HAP-1 (cell line): Measurements from ENCODE around the gene PTPRD.
A peak's percentile ranks its signal among the peaks of the same experiment; 100 is the strongest.

Source experiments
- DNase-seq, 2 experiments: peaks; one replicate each; pipeline ENCODE4 v3.0.0-alpha.2; 2016 to 2020; ENCODE audit warnings: low spot score in 2 of 2
- H3K27me3 ChIP-seq: fragments of 250-450 bp; sonication (Bioruptor Pico); 2 replicates; pipeline ENCODE4 v1.5.1; 2020; ENCODE audit warnings: low read depth, mild to moderate bottlenecking, moderate library complexity
- H3K36me3 ChIP-seq: fragments of 250-450 bp; sonication (Bioruptor Pico); replicated peaks from 2 replicates; pipeline ENCODE4 v1.5.1; 2020; ENCODE audit warnings: mild to moderate bottlenecking
- H3K4me1 ChIP-seq: fragments of 250-450 bp; sonication (Bioruptor Pico); 2 replicates; pipeline ENCODE4 v1.5.1; 2020; ENCODE audit warnings: mild to moderate bottlenecking
- H3K4me3 ChIP-seq: fragments of 250-450 bp; sonication (Bioruptor Pico); 2 replicates; pipeline ENCODE4 v1.5.1; 2020; ENCODE audit warnings: mild to moderate bottlenecking, moderate library complexity
- H3K9me3 ChIP-seq: fragments of 250-450 bp; sonication (Bioruptor Pico); 2 replicates; pipeline ENCODE4 v1.5.1; 2020; ENCODE audit warnings: mild to moderate bottlenecking, moderate library complexity
- in situ Hi-C: fragments of 300-500 bp; cut with MboI; formaldehyde crosslinking; loops from 3 replicates; pipeline ENCODE4 v1.14.3; 2020; ENCODE audit warnings: low sequenced_read_pairs, inconsistent platforms, mixed read lengths

Gene PTPRD

DNA sequence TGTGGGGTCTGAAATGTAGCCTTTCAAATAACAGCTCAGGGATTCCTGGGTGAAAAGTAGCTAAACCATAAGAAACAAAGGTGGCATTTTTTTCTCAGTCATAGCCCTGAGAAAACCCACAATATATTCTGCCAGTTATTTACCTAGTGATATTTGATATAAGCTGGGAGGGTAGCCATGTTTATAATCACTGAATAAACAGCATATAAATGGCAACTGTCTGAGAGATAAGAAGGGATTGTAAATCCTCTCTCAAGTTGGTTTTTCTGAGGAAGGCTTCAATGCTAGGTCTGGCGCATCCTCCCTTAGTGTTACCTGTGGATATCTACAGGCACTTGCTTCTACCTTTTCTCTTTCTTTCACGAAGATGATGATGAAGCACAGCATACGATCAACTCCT is 1732.7 kb downstream of the PTPRD start:
- peaks cover 6% of the 10 kb centered on the region; the same call in 1 of the 2 replicates for H3K4me1 ChIP-seq
- DNase-seq, result no peak
- no peaks in the 10 kb centered on the region for H3K36me3 ChIP-seq
- in situ Hi-C loops, result no loop called here
- H3K27me3 ChIP-seq, result no peaks in the 10 kb centered on the region
- H3K9me3 ChIP-seq, result no peaks in the 10 kb centered on the region
- no peak overlapping the region for H3K4me3 ChIP-seq

- Histone ChIP-seq H3K4me3 (no peak overlapping the region), H3K9me3 (no peaks in the 10 kb centered on the region), H3K36me3 (no peaks in the 10 kb centered on the region), H3K27me3 (no peaks in the 10 kb centered on the region), H3K4me1 (peaks cover 6% of the 10 kb centered on the region; the same call in 1 of the 2 replicates)
- in situ Hi-C loops, result no loop called here
- DNase-seq, result no peak
These were observed 1733.5 kb downstream of the PTPRD start for GRCh38 chr9:8879284-8879683.

- Histone ChIP-seq H3K27me3 (no peaks in the 10 kb centered on the region), H3K4me1 (peaks cover 6% of the 10 kb centered on the region), H3K36me3 (no peaks in the 10 kb centered on the region), H3K4me3 (no peak overlapping the region), H3K9me3 (no peaks in the 10 kb centered on the region)
- in situ Hi-C loops, result no loop called here
- no peak for DNase-seq
These were observed 1734.9 kb downstream of the PTPRD start for GRCh38 chr9:8877753-8878494.

DNA sequence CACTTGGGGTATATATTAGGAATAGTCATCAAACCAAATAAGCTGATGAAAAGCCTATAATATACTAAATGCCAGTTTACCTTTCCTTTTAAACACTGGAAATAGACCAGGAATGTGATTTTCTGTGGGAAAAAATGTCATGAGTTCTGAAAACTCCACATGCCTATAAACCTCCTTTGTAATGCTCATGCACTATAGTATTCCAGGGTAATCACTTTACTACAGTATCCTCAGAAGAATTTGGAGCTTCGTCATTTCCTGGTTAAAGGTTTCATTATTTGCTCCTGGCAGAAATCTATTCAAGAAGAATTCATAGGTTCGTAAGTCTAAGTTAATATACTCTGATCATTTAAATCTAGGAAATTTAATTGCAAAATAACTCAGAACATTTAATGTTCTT is 1736.5 kb downstream of the PTPRD start:
- DNase-seq, result peak in 1 of 2 experiments; percentile 63
- Histone ChIP-seq H3K27me3 (no peaks in the 10 kb centered on the region), H3K4me1 (peaks cover 6% of the 10 kb centered on the region), H3K36me3 (no peaks in the 10 kb centered on the region), H3K9me3 (no peaks in the 10 kb centered on the region), H3K4me3 (no peak overlapping the region)
- in situ Hi-C loops, result no loop called here

DNA sequence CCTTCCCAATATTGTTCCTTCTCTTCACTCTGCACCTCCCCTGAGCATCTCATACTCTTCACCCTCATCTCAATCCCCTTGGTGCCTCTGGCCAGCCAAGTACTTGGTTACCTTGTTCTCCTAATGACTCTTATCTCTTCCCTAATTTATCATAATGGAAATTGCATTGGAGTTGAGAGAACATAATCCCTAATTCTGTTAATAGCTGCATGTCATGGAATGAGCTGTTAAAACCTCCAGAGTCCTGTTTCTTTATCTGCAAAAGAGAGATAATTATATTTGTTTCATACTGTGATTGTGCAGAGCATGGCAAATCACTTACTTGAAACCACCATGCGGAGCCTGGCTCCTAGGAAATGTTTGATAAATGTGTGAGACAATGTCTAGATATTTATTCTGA is 1738.3 kb downstream of the PTPRD start:
- Histone ChIP-seq H3K4me3 (no peak overlapping the region), H3K9me3 (no peaks in the 10 kb centered on the region), H3K27me3 (no peaks in the 10 kb centered on the region), H3K4me1 (peaks cover 6% of the 10 kb centered on the region), H3K36me3 (no peaks in the 10 kb centered on the region)
- in situ Hi-C loops, result no loop called here
- DNase-seq, result no peak

- no peak for DNase-seq
- Histone ChIP-seq H3K4me1 (peaks cover 9% of the 10 kb centered on the region), H3K9me3 (no peaks in the 10 kb centered on the region), H3K4me3 (no peak overlapping the region), H3K36me3 (no peaks in the 10 kb centered on the region), H3K27me3 (no peaks in the 10 kb centered on the region)
- in situ Hi-C loops, result no loop called here
These were observed 1740.0 kb downstream of the PTPRD start for GRCh38 chr9:8872802-8873201.

DNA sequence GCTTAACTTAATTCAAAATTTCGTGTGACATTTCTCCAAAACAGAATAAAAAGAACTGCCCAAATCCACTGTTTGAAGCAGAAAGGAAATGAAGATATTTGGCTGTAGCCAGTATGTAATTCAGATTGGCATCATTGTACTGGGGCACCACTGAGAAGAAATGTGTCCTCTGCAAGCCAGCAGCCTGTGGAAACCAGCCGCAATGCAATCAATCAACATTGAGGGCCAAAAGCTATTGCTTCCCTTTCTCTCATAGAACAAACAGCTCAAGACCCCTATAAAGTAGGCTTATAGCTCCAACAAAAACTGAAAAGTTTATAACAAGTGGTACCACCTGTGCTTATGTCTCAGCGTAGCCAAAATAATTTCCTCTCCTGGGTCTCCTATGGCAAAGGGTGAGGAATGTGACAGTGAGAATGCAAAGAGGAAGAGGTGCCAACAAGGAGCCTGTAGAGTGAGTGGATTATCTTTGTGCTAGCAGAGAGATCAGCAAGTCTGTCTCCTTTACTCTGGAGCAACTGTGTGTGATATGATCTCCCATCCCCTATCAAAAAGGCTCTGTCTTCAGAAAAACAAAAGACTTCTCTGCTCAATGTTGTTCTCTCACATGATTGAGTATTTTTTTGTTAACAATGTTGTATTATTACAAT is 1740.9 kb downstream of the PTPRD start:
- no peak for DNase-seq
- in situ Hi-C loops, result no loop called here
- H3K36me3 ChIP-seq, result no peaks in the 10 kb centered on the region
- H3K4me1 ChIP-seq, result peaks cover 13% of the 10 kb centered on the region
- H3K9me3 ChIP-seq, result no peaks in the 10 kb centered on the region
- no peak overlapping the region for H3K4me3 ChIP-seq
- no peaks in the 10 kb centered on the region for H3K27me3 ChIP-seq

DNA sequence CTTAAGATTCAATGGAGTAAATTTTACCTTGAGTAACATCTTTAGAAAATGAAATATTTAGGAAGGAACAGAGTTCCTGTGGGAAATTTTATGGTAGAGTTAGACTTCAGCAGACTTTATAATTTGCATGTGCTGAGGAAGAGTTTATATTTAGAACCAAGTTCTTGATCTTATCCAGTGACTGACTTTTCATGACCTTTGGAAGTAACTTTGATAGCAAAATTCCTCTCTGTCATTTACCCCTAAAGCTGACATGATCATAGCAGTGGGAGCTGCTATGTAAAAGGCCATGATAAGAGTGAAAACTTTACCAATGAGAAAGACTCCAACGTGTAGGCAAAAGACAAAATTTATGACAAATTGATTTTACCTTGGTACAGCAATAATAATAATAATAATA is 1741.4 kb downstream of the PTPRD start:
- H3K36me3 ChIP-seq, result no peaks in the 10 kb centered on the region
- no peaks in the 10 kb centered on the region for H3K9me3 ChIP-seq
- no peak for DNase-seq
- in situ Hi-C loops, result no loop called here
- H3K27me3 ChIP-seq, result no peaks in the 10 kb centered on the region
- no peak overlapping the region for H3K4me3 ChIP-seq
- H3K4me1 ChIP-seq, result peaks cover 12% of the 10 kb centered on the region

DNA sequence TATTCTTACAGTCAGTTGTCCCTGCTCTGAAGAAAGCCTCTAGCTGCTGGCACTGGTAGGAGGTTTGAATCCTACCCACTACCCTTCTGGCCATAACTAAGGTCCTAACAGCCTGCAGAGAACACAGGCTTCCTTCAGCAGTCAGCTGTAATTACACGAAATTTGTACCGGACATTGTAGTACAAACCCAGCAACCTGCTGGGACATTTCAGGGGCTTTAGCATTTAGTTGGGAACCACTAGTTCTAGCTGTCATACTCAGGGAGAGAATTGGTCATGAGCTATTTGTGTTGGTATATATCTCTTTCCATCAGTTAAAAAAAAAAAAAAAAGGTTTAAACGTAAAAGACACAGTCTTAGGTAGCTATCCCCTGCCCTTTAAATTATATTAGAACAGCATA is 1743.0 kb downstream of the PTPRD start:
- Histone ChIP-seq H3K4me3 (no peak overlapping the region), H3K36me3 (no peaks in the 10 kb centered on the region), H3K27me3 (no peaks in the 10 kb centered on the region), H3K4me1 (peaks cover 9% of the 10 kb centered on the region; the same call in 1 of the 2 replicates), H3K9me3 (no peaks in the 10 kb centered on the region)
- in situ Hi-C loops, result loop anchor here (10.0 kb wide), 1 partner anchor 345 kb away; no protein-coding TSS in a partner anchor
- DNase-seq, result no peak

GRCh38 chr9:8868632-8869031 is 1744.2 kb downstream of the PTPRD start:
- in situ Hi-C loops, result loop anchor here (10.0 kb wide), 1 partner anchor 344 kb away; no protein-coding TSS in a partner anchor
- H3K4me3 ChIP-seq, result no peak overlapping the region

GRCh38 chr9:8867148-8867547 is 1745.7 kb downstream of the PTPRD start:
- H3K4me1 ChIP-seq, result peaks cover 11% of the 10 kb centered on the region; the same call in 1 of the 2 replicates
- DNase-seq, result peak in 1 of 2 experiments; percentile 9

More at GRCh38 chr9:8868632-8869031, 1744.2 kb downstream of the PTPRD start:
- Histone ChIP-seq H3K9me3 (no peaks in the 10 kb centered on the region), H3K4me1 (peaks cover 11% of the 10 kb centered on the region; the same call in 1 of the 2 replicates), H3K36me3 (no peaks in the 10 kb centered on the region), H3K27me3 (no peaks in the 10 kb centered on the region)
- DNase-seq, result peak; percentile 25 to 38

GRCh38 chr9:8864545-8864896 is 1748.3 kb downstream of the PTPRD start:
- in situ Hi-C loops, result loop anchor here (10.0 kb wide), 1 partner anchor 340 kb away; no protein-coding TSS in a partner anchor
- Histone ChIP-seq H3K36me3 (no peaks in the 10 kb centered on the region), H3K9me3 (no peaks in the 10 kb centered on the region), H3K27me3 (no peaks in the 10 kb centered on the region), H3K4me1 (peaks cover 11% of the 10 kb centered on the region; the same call in 1 of the 2 replicates), H3K4me3 (no peak overlapping the region)
- DNase-seq, result no peak

More at GRCh38 chr9:8867148-8867547, 1745.7 kb downstream of the PTPRD start:
- H3K36me3 ChIP-seq, result no peaks in the 10 kb centered on the region
- H3K9me3 ChIP-seq, result no peaks in the 10 kb centered on the region
- H3K4me3 ChIP-seq, result no peak overlapping the region
- H3K27me3 ChIP-seq, result no peaks in the 10 kb centered on the region
- in situ Hi-C loops, result loop anchor here (10.0 kb wide), 1 partner anchor 342 kb away; no protein-coding TSS in a partner anchor

GRCh38 chr9:8863886-8864544 is 1748.8 kb downstream of the PTPRD start:
- in situ Hi-C loops, result loop anchor here (10.0 kb wide), 1 partner anchor 339 kb away; no protein-coding TSS in a partner anchor
- Histone ChIP-seq H3K4me3 (no peak overlapping the region), H3K9me3 (no peaks in the 10 kb centered on the region), H3K27me3 (no peaks in the 10 kb centered on the region), H3K36me3 (no peaks in the 10 kb centered on the region), H3K4me1 (peaks cover 13% of the 10 kb centered on the region)
- DNase-seq, result no peak
